Ramos (cell line): Measurements from ENCODE around the gene ELMOD3.
"Not testable (repeated sequence)": the region's sequence is repeated elsewhere in the genome, so short reads cannot be mapped to it uniquely, and the experiment has no call there.

Experiments used
- in situ Hi-C: fragments of 300-500 bp; cut with MboI; formaldehyde crosslinking; loops from one replicate; pipeline ENCODE4 v1.14.3; 2022; ENCODE audit warnings: low sequenced_read_pairs; ENCODE audit not compliant: unreplicated experiment

The ELMOD3 gene

DNA sequence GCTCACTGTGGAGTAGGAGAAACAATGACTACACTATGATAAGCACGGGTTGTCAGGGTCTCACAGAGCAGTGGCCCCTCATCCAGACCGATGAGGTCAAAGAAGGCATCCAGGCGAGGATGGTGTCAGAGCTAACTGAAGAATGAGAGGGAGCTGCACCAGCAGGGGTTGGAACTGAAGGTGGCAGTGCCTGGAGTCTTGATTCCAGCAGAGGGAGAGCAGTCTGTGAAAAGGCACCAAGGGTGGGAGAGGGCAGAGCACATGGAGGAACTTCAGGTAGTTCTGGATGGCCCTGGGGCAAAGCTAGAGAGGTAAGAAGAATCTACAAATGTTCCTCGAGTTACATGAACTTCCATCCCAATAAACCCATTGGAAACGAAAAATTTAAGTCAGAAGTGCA is 12.6 kb downstream of the ELMOD3 start:
- in situ Hi-C loops = no loop called here

DNA sequence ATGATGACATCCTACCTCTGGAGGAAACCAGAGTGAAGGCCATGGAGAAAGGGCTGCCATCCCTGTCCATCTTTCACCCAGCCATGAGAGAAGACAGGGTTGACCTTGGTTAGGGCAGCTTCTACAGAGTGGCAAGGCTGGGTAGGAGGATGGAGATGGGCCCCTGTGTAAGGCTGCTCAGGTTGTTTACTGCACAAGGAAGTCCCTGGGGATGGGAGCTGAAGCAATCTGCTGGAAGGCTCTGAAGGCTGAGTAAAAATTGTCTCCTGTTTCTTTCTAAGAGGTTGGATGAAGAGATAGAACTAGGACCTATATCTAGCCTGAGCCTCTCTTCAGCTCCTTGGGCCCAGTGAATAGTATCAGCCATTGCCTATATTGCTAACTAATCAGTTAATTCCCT is 14.4 kb downstream of the ELMOD3 start:
- in situ Hi-C loops = no loop called here

DNA sequence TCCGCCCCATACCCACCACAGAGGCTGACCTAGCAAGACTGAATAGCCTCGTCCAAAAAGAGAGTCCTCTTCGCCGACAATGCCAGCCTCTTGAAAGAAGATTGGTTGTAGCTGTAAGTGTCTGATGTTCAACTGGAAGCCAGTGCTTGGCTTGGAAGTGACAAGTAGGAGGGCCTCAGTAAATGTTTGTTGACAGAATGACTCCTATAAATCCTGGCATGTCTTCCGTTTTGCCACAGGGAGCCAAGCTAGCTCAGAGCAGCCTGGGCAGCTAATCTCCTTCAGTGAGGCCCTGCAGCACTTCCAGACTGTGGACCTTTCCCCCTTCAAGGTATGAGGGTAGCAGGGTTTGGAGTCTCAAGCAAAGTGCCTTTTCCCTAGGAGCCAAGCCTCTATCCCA is 14.9 kb downstream of the ELMOD3 start:
- in situ Hi-C loops = no loop called here

GRCh38 chr2:85371045-85371444 is 16.5 kb downstream of the ELMOD3 start:
- in situ Hi-C loops = no loop called here

DNA sequence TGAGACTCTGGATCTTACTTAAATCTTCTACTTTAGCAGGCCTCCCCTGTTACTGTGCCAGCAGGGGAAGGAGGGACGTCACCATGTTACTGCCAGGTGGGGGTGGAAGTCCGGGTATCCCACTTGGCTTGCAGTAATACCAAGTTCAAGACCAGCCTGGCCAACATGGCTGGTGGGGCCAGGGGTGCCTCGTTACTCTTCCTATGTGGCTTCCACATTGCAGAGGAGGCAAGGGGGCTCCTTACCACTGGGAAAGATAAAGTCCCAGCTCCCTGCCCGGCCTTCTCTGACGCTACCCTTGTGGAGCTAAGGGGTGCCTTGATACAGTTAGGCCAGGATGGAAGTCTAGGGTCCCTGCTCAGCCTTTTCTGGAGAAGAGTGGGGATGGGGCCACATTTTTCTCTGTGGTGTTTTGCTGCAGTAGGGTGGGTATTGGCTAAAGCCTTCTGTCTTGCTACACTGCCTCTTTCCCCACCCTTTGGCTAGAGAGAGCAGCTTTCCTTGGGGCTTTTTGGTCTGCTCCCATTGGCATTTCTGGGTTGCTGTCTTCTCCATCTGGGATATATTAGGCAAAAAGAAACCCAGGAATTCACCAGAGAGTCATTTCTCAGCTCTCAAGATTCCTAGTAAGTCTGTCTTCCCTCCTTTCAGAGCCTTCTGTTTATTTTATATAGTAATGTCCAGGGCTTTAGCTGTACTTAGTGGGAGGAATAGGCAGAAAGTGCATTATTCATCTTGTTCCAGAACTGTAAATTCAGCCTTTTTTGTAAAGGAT is 21.9 kb downstream of the ELMOD3 start:
- in situ Hi-C loops = no loop called here

GRCh38 chr2:85377083-85377482 is 22.5 kb downstream of the ELMOD3 start:
- in situ Hi-C loops = no loop called here

DNA sequence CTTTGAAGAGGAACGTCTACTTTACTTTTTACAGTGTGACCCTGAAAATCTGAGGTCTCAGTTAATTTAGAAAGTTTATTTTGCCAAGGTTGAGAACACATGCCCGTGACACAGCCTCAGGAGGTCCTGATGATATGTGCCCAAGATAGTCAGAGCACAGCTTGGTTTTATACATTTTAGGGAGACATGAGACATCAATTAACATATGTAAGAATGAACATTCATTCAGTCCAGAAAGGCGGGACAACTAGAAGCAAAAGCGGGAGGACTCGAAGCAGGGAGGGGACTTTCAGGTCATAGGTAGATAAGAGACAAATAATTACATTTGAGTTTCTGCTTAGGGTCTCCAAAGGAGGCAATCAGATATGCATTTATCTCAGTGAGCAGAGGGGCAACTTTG is 23.7 kb downstream of the ELMOD3 start:
- in situ Hi-C loops = no loop called here

DNA sequence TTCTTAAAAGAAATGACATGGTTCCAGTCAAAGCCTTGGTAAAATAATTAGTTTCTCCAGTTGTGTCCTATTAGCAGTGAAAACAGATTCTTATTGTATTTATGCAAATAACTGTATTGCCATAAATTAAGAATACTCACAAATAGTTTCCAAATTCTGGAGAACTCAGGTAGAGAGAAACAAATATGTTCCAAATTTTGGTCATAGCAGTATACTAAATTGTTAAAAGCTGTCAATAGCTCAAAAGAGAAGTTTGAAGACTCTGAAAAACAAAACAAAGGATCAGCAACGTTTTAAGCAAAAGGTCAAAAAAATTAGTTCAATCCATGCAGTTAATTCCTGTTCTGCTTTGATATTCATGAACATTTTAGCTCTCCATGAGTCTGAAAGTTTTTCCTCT is 25.5 kb downstream of the ELMOD3 start:
- in situ Hi-C loops = no loop called here

DNA sequence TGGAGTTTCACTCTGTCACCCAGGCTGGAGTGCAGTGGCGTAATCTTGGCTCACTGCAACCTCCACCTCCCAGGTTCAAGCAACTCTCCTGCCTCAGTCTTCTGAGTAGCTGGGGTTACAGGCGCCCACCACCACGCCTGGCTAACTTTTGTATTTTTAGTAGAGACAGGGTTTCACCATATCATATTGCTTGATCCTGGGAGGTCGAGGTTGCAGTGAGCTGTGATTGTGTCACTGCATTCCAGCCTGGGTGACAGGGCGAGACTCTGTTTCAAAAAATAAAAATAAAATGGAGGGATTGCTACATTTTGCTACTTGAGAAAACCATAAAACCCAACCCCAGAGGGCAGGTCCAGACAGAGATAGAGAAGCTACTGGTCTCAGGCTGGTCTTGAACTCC is 28.6 kb downstream of the ELMOD3 start:
- in situ Hi-C loops = not testable (repeated sequence)

GRCh38 chr2:85383850-85384249 is 29.3 kb downstream of the ELMOD3 start:
- in situ Hi-C loops = no loop called here

DNA sequence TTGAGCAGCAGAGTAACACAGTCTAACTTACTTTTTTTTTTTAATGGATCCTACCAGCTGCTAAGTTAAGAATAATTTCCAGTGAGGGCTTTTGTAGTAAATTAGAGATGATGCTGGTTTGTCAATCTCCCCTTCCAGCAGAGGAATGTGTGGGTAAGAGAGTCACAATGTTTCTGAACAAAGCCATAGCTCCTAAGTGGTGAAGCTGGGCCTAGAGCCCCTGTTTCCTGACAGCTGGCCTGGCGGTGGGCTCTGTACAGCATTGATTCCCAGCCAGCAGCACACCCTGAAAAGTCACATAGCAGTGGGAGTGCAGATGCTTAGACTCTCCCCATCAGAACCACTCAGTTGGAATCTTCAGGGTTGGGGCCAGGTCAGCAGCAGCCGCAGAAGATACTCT is 31.2 kb downstream of the ELMOD3 start:
- in situ Hi-C loops = no loop called here

GRCh38 chr2:85387754-85388153 is 33.2 kb downstream of the ELMOD3 start:
- in situ Hi-C loops = no loop called here

- in situ Hi-C loops = no loop called here
Measured at GRCh38 chr2:85388878-85389538, 34.4 kb downstream of the ELMOD3 start.

GRCh38 chr2:85390941-85391669 is 36.5 kb downstream of the ELMOD3 start:
- in situ Hi-C loops = no loop called here

GRCh38 chr2:85393836-85394235 is 39.3 kb downstream of the ELMOD3 start:
- in situ Hi-C loops = no loop called here

DNA sequence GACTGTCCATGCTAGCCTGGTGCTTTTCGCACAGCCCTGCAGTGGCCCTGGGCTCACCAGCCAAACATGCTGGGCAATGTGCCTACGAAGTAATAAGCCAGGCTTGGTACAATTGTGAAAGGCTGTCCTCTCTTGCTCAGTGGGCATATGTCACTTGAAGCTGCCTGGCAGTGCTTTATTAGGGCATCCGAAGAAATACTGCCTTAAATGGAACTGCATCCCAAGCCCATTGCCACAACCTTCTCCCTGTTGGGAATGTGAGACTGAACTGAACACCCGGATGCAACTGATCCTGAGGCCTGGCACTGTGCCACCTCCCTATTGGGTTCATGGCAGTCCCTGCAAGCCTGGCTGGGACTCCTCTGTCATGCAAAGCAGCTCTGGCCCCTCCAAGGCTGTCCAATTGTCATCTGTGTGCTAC is 39.7 kb downstream of the ELMOD3 start:
- in situ Hi-C loops = no loop called here

- in situ Hi-C loops = no loop called here
Measured at GRCh38 chr2:85394976-85395375, 40.4 kb downstream of the ELMOD3 start.

- in situ Hi-C loops = no loop called here
Measured at GRCh38 chr2:85395912-85396475, 41.4 kb downstream of the ELMOD3 start.

- in situ Hi-C loops = no loop called here
Measured at GRCh38 chr2:85396531-85397470, 42.2 kb downstream of the ELMOD3 start.

- in situ Hi-C loops = no loop called here
Measured at GRCh38 chr2:85397925-85398331, 43.4 kb downstream of the ELMOD3 start.
